NOMO-1 treated with dmso at 0.1 percent for 144 hours (cell line): ENCODE results near the gene C1orf87.

Experiments
- DNase-seq: peaks from one replicate; lab custom pipeline; 2025; ENCODE audit not compliant: unreplicated experiment; lab: John Stamatoyannopoulos, UW

Gene C1orf87

DNA sequence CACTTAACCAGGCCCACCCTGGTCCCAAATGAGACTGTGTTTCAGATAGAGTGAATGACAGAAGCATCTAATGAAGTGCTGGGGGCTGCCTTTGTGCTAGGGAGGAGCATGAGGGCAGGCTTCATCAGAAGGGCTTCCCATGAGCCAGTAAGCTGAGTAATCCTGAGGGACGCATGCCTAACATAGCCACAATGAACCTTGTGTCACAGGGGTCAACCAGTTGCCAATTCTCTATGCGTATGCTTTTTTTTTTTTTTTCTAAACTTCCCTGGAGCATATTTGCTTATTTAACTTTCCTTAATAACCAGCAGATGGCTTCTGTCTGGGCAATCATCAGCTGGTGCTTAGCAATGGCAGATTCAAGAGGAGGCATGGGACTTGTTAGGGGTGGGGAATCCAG is 121.5 kb downstream of the C1orf87 start:
- no peak for DNase-seq

GRCh38 chr1:59949648-59950047 is 123.9 kb downstream of the C1orf87 start:
- DNase-seq, result no peak

DNA sequence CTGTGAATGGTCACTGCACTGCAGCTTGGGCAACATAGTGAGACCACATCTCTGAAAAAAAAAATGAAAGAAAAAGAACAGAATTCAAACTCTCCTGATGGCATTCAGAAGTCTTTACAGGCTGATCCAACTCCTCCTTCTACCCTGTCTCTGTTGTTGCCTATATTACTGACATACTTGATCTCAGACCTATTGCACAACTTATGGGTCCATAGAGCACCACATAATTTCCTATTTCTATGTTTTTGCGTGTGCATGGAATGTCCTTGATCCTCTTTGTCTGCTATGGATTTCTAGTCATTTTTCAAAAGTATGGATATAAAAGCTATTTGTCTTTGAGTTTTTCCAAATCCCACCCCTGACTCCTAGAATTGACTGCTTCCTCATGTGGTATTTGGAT is 124.6 kb downstream of the C1orf87 start:
- DNase-seq, result no peak

- DNase-seq, result peak; percentile 17
Measured at GRCh38 chr1:59947047-59947938, 126.3 kb downstream of the C1orf87 start.

DNA sequence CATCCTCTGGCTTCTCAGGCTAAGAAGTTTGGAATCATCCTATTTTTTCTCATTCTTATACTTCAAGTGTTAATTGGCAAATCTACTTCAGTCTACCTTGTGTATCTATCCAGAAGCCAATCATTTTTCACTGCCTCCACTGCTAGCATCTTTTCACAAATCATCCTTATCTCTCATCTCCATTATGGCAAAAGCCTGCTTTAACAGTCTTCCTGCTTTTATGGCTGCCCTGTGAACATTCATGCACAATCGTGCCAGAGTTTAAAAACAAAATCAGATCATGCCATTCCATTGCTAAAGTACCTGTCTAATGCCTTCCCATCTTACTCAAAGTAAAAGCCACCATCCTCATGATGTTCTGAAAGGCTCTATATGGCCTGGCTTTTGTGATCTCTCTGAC is 127.8 kb downstream of the C1orf87 start:
- DNase-seq, result no peak
